Liver (tissue), 3 donors: ENCODE results near the gene LMOD3.

Experiments used
- FOXA1 ChIP-seq: IDR thresholded peaks from 2 replicates; pipeline ENCODE4 v1.6.1; 2016; ENCODE audit warnings: antibody characterized with exemption
- JUND ChIP-seq, 2 donors: IDR thresholded peaks; 2 replicates each; pipeline ENCODE4 v1.6.1; 2016; ENCODE audit warnings: antibody characterized with exemption in 2 of 2
- NR2F2 ChIP-seq: IDR thresholded peaks from 2 replicates; pipeline ENCODE4 v1.6.1; 2016; ENCODE audit warnings: antibody characterized with exemption
- RAD21 ChIP-seq, 2 donors: IDR thresholded peaks; 2 replicates each; pipeline ENCODE4 v1.6.1; 2016; ENCODE audit warnings: antibody characterized with exemption in 2 of 2, mild to moderate bottlenecking in 2 of 2
- RXRA ChIP-seq, 2 donors: IDR thresholded peaks; 2 replicates each; pipeline ENCODE4 v1.6.1; 2017 to 2018; ENCODE audit warnings: antibody characterized with exemption in 2 of 2, mild to moderate bottlenecking in 1 of 2
- TAF1 ChIP-seq: conservative IDR thresholded peaks from 2 replicates; pipeline ENCODE4 v1.6.1; 2016; ENCODE audit warnings: antibody characterized with exemption, mild to moderate bottlenecking
- YY1 ChIP-seq: IDR thresholded peaks from 2 replicates; pipeline ENCODE4 v1.6.1; 2016; ENCODE audit warnings: antibody characterized with exemption, mild to moderate bottlenecking
- ZBTB33 ChIP-seq: IDR thresholded peaks from 2 replicates; pipeline ENCODE4 v1.6.1; 2016; ENCODE audit warnings: antibody characterized with exemption
- TF ChIP-seq, protein P1 (sequence below): fragments of 150-350 bp; IDR thresholded peaks from 2 replicates; pipeline ENCODE4 v1.5.1; 2017; ENCODE audit warnings: improper control_type of control experiment, low read depth, low read length; ENCODE audit not compliant: missing input control
- TF ChIP-seq, protein P2 (sequence below): IDR thresholded peaks from 2 replicates; pipeline ENCODE4 v1.6.1; 2016; ENCODE audit warnings: antibody characterized with exemption
- TF ChIP-seq, protein P3 (sequence below): IDR thresholded peaks from 2 replicates; pipeline ENCODE4 v1.6.1; 2016; ENCODE audit warnings: antibody characterized with exemption, mild to moderate bottlenecking
- donor health status: healthy.
- donor health status: healthy.

DNA sequence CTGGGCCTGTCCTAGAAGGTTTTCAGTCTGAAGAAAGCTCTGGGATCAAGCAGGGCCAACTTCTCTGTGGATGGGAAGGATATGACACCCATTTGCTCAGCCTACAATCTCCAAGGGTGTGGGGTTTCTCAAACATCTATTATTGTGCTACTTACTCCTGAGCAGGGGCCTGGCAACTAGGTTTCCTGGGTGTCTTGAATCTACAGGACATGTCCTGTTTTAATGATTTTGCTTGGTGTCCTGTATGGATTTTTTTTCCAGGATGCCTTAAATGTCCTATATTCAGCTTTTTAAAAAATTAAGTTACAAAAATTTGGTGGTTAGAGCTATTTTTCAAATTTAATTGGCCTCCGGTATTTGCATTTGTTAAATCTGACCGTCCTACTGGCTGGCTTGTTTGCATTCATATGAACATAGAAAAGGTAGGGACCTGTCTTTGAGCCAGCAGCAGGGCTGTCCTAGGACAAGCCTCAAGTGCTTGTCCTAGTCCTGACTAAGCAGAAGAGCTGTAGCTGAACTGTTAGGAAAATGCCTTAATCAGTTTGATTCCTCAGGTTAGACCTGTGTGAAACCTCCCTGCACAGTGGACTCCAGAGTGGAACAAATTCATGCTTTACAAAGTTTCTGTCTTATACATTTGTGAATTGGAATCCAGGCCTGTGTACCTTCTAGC lies 40.0 kb upstream of the LMOD3 start:
- TF ChIP-seq, protein P1, sequence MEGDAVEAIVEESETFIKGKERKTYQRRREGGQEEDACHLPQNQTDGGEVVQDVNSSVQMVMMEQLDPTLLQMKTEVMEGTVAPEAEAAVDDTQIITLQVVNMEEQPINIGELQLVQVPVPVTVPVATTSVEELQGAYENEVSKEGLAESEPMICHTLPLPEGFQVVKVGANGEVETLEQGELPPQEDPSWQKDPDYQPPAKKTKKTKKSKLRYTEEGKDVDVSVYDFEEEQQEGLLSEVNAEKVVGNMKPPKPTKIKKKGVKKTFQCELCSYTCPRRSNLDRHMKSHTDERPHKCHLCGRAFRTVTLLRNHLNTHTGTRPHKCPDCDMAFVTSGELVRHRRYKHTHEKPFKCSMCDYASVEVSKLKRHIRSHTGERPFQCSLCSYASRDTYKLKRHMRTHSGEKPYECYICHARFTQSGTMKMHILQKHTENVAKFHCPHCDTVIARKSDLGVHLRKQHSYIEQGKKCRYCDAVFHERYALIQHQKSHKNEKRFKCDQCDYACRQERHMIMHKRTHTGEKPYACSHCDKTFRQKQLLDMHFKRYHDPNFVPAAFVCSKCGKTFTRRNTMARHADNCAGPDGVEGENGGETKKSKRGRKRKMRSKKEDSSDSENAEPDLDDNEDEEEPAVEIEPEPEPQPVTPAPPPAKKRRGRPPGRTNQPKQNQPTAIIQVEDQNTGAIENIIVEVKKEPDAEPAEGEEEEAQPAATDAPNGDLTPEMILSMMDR: no peak
- TF ChIP-seq TAF1 (no peak), JUND (IDR thresholded peaks at IDR 0.05) (no peak), RAD21 (IDR thresholded peaks at IDR 0.05) (no peak), RXRA (IDR thresholded peaks at IDR 0.05) (no peak), NR2F2 (no peak), YY1 (no peak), FOXA1 (no peak), ZBTB33 (no peak)
- TF ChIP-seq, protein P2, sequence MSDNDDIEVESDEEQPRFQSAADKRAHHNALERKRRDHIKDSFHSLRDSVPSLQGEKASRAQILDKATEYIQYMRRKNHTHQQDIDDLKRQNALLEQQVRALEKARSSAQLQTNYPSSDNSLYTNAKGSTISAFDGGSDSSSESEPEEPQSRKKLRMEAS: no peak
- TF ChIP-seq, protein P3, sequence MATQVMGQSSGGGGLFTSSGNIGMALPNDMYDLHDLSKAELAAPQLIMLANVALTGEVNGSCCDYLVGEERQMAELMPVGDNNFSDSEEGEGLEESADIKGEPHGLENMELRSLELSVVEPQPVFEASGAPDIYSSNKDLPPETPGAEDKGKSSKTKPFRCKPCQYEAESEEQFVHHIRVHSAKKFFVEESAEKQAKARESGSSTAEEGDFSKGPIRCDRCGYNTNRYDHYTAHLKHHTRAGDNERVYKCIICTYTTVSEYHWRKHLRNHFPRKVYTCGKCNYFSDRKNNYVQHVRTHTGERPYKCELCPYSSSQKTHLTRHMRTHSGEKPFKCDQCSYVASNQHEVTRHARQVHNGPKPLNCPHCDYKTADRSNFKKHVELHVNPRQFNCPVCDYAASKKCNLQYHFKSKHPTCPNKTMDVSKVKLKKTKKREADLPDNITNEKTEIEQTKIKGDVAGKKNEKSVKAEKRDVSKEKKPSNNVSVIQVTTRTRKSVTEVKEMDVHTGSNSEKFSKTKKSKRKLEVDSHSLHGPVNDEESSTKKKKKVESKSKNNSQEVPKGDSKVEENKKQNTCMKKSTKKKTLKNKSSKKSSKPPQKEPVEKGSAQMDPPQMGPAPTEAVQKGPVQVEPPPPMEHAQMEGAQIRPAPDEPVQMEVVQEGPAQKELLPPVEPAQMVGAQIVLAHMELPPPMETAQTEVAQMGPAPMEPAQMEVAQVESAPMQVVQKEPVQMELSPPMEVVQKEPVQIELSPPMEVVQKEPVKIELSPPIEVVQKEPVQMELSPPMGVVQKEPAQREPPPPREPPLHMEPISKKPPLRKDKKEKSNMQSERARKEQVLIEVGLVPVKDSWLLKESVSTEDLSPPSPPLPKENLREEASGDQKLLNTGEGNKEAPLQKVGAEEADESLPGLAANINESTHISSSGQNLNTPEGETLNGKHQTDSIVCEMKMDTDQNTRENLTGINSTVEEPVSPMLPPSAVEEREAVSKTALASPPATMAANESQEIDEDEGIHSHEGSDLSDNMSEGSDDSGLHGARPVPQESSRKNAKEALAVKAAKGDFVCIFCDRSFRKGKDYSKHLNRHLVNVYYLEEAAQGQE: no peak
